Thyroid gland (tissue), 4 donors: ENCODE data around the gene SMTN. TPM values are rescaled to one million over a fixed set of nuclear protein-coding genes. Genes with fewer than 3 reads are reported as not detected.

Experiments used
- DNase-seq, 2 donors: peaks; one replicate each; pipeline ENCODE4 v3.0.0-alpha.2; 2019
- H3K27ac ChIP-seq, 3 donors: fragments of 200-600 bp; sonication (generic); 1 replicate in 2 of 3; 2 replicates in 1 of 3; pipeline ENCODE4 v1.5.1; 2016 to 2019; ENCODE audit warnings: mild to moderate bottlenecking in 1 of 3, moderate library complexity in 1 of 3
- H3K27me3 ChIP-seq: fragments of 200-600 bp; sonication (generic); one replicate; pipeline ENCODE4 v1.5.1; 2019
- H3K36me3 ChIP-seq, 2 donors: fragments of 200-600 bp; sonication (generic); one replicate each; pipeline ENCODE4 v1.5.1; 2016 to 2019
- H3K4me1 ChIP-seq, 2 donors: fragments of 200-600 bp; sonication (generic); one replicate each; pipeline ENCODE4 v1.5.1; 2017 to 2019
- H3K4me3 ChIP-seq, 3 donors: fragments of 200-600 bp; sonication (generic); replicated peaks in 1 of 3; 1 replicate in 2 of 3; 2 replicates in 1 of 3; pipeline ENCODE4 v1.5.1; 2016; ENCODE audit warnings: mild to moderate bottlenecking in 1 of 3
- H3K9me3 ChIP-seq: fragments of 200-600 bp; sonication (generic); one replicate; pipeline ENCODE4 v1.5.1; 2017
- CTCF ChIP-seq, 6 experiments: fragments of 200-600 bp in 3 of 6; fragments of 450-650 bp in 3 of 6; sonication (generic) in 3 of 6; IDR thresholded peaks; one replicate each; pipeline ENCODE4 v1.5.1; 2016 to 2019; ENCODE audit warnings: antibody characterized with exemption in 6 of 6, mild to moderate bottlenecking in 2 of 6, inconsistent platforms in 1 of 6, moderate library complexity in 1 of 6
- POLR2A ChIP-seq, 2 donors: fragments of 450-650 bp; IDR thresholded peaks; one replicate each; pipeline ENCODE4 v1.6.1; 2017; ENCODE audit warnings: antibody characterized with exemption in 2 of 2, mild to moderate bottlenecking in 2 of 2, moderate library complexity in 1 of 2
- WGBS, 2 donors: methylation state at CpG; one replicate each; pipeline ENCODE4 v1.1.5; 2017; 5-methylcytosine and 5-hydroxymethylcytosine counted together
- intact Hi-C: fragments of 100-400 bp; cut with DNase I; formaldehyde crosslinking; loops from one replicate; pipeline ENCODE4 v1.15.1; 2023
- total RNA-seq, 4 donors: library from RNA; depleted of rRNA; stranded (reverse); fragments of >200 nt; gene quantifications; one replicate each; pipeline ENCODE4 v1.2.3, GENCODE V29; 2016

The SMTN gene
- total RNA-seq, 4 donors from 2014 or later = 46.2 to 60.3 (median 54.2) TPM

DNA sequence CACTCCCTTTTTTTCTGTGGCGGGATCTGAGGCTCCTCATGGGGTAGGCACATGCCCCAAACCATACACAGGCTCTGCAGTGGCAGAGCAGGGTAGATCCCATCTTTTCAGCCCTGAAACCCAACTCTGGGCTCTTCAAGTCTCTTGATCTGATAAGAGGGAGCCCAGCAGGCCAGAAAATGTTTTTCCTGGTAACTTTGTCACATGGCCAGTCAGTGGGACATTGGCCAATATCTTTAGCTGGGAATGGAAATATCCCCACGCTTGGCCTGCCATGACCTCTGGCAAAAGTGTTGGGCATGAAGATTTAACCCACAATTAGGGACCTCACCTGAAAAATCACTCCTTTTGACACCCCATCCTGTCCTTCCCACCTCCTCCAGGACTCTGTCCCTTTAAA lies 49.8 kb downstream of the SMTN start:
- intact Hi-C loops = no loop called here
- no peak overlapping the region for H3K4me3 ChIP-seq
- peak overlapping the region; percentile 77 to 94 (median 93) for H3K27ac ChIP-seq
- DNase-seq = peak; percentile 84 to 85
- H3K4me1 ChIP-seq = peaks cover 55 to 66% of the 10 kb centered on the region in 2 donors
- WGBS, 2 donors = 24 to 53% methylated on average over 2 of the region's 2 CpGs
- H3K9me3 ChIP-seq = no peaks in the 10 kb centered on the region
- H3K27me3 ChIP-seq = no peaks in the 10 kb centered on the region
- peaks cover 10 to 22% of the 10 kb centered on the region in 2 donors for H3K36me3 ChIP-seq
- TF ChIP-seq POLR2A (IDR thresholded peaks at IDR 0.05) (peak in 1 of 2 donors; percentile 59), CTCF (IDR thresholded peaks at IDR 0.05) (peak in 1 of 6 experiments; percentile 4)

DNA sequence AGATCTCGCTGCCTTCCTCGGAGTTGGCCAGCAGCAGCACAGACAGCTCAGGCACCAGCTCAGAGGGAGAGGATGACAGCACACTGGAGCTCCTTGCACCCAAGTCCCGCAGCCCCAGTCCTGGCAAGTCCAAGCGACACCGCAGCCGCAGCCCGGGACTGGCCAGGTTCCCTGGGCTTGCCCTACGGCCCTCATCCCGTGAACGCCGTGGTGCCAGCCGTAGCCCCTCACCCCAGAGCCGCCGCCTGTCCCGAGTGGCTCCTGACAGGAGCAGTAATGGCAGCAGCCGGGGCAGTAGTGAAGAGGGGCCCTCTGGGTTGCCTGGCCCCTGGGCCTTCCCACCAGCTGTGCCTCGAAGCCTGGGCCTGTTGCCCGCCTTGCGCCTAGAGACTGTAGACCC lies 52.8 kb downstream of the SMTN start:
- H3K36me3 ChIP-seq = peaks cover 10 to 14% of the 10 kb centered on the region in 2 donors
- peaks cover 26 to 38% of the 10 kb centered on the region in 2 donors for H3K4me1 ChIP-seq
- WGBS, 2 donors = 90% methylated on average over 5 of the region's 19 CpGs; no CpG with 5 or more reads in 1 of the 2 donors
- no peaks in the 10 kb centered on the region for H3K9me3 ChIP-seq
- H3K27me3 ChIP-seq = no peaks in the 10 kb centered on the region
- peak overlapping the region; percentile 15 to 94 (median 93) for H3K27ac ChIP-seq
- H3K4me3 ChIP-seq = no peak overlapping the region
- intact Hi-C loops = no loop called here
- TF ChIP-seq CTCF (IDR thresholded peaks at IDR 0.05) = no peak
- no peak for TF ChIP-seq POLR2A (IDR thresholded peaks at IDR 0.05)
- peak in 1 of 2 donors; percentile 12 for DNase-seq

GRCh38 chr22:31134688-31135087 lies 53.6 kb downstream of the SMTN start:
- Histone ChIP-seq H3K9me3 (no peaks in the 10 kb centered on the region), H3K4me3 (no peak overlapping the region), H3K36me3 (peaks cover 10 to 14% of the 10 kb centered on the region in 2 donors), H3K27me3 (no peaks in the 10 kb centered on the region), H3K4me1 (peaks cover 25 to 35% of the 10 kb centered on the region in 2 donors), H3K27ac (peak overlapping the region in 1 of 3 donors; percentile 93)
- TF ChIP-seq CTCF (IDR thresholded peaks at IDR 0.05) (no peak), POLR2A (IDR thresholded peaks at IDR 0.05) (no peak)
- intact Hi-C loops = no loop called here
- 87 to 91% methylated on average over 4 of the region's 4 CpGs for WGBS, 2 donors
- DNase-seq = no peak

DNA sequence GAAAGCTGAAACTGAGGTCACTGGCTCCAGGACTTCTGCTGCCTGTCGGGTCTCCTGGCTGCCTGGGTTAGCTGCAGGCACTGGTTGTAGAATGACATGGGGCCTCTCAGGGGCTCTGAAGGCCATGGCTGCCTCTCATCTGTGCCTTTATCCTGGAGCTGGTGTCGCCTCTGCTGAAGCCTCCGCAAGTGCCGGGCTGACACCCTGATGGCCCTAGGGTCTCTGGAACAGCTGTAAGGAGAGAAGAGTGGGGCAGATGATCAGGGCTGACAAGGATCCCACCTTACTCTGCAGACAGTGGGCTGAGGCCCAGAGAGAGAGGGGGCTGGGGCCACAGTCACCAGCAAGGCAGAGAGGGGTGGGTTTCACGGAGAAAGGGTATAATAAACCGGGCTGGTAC lies 54.6 kb downstream of the SMTN start:
- intact Hi-C loops = no loop called here
- H3K36me3 ChIP-seq = peaks cover 10 to 14% of the 10 kb centered on the region in 2 donors
- no peaks in the 10 kb centered on the region for H3K27me3 ChIP-seq
- peak in 1 of 2 donors; percentile 8 for DNase-seq
- peaks cover 17 to 33% of the 10 kb centered on the region in 2 donors for H3K4me1 ChIP-seq
- H3K9me3 ChIP-seq = no peaks in the 10 kb centered on the region
- H3K27ac ChIP-seq = no peak overlapping the region
- 86 to 93% methylated on average over 5 of the region's 6 CpGs for WGBS, 2 donors
- no peak for TF ChIP-seq CTCF (IDR thresholded peaks at IDR 0.05)
- TF ChIP-seq POLR2A (IDR thresholded peaks at IDR 0.05) = no peak
- no peak overlapping the region for H3K4me3 ChIP-seq

DNA sequence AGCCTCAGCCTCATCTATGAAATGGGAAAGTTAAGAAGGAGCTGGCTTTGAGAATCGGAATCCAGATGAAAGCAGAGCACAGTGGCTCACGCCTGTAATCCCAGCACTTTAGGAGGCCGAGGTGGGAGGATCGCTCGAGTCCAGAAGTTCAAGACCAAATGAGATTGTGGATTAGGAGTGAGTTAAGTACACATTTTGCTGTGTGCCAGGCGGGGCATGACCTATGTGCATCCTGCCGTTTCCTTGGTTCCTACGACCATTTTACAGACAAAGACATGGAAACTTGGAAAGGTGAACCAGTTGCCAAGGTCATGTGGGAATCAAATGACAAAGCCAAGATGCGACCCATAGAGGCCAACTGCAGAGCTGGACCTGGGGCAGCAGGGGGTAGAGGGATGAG lies 55.0 kb downstream of the SMTN start:
- Histone ChIP-seq H3K27ac (no peak overlapping the region), H3K9me3 (no peaks in the 10 kb centered on the region), H3K36me3 (peaks cover 10 to 14% of the 10 kb centered on the region in 2 donors), H3K27me3 (no peaks in the 10 kb centered on the region), H3K4me3 (no peak overlapping the region), H3K4me1 (peaks cover 15 to 33% of the 10 kb centered on the region in 2 donors)
- peak in 1 of 2 donors; percentile 15 for DNase-seq
- 85 to 86% methylated on average over 9 of the region's 9 CpGs for WGBS, 2 donors
- TF ChIP-seq CTCF (IDR thresholded peaks at IDR 0.05) (no peak), POLR2A (IDR thresholded peaks at IDR 0.05) (no peak)
- intact Hi-C loops = no loop called here
